Breast epithelium (tissue), 4 donors: ENCODE measurements around the gene MUC2. TPM values are rescaled to one million over a fixed set of nuclear protein-coding genes. Genes with fewer than 3 reads are reported as not detected.

Source experiments
- DNase-seq, 2 donors: peaks; one replicate each; pipeline ENCODE4 v3.0.0-alpha.2; 2019; ENCODE audit warnings: low spot score in 2 of 2
- H3K27ac ChIP-seq, 2 donors: fragments of 200-600 bp; sonication (generic) in 1 of 2; one replicate each; pipeline ENCODE4 v1.5.1; 2016 to 2019; ENCODE audit warnings: mild to moderate bottlenecking in 1 of 2
- H3K27me3 ChIP-seq, 2 donors: fragments of 200-600 bp; sonication (generic) in 1 of 2; one replicate each; pipeline versions ENCODE4 v1.5.1 to v1.6.0; 2017 to 2019; ENCODE audit warnings: control low read depth in 1 of 2, mild to moderate bottlenecking in 1 of 2
- H3K36me3 ChIP-seq: fragments of 200-600 bp; one replicate; pipeline ENCODE4 v1.5.1; 2019
- H3K4me1 ChIP-seq, 2 donors: fragments of 200-600 bp; sonication (generic); one replicate each; pipeline ENCODE4 v1.5.1; 2016 to 2019; ENCODE audit warnings: control low read depth in 1 of 2
- H3K4me3 ChIP-seq, 3 donors: fragments of 200-600 bp; sonication (generic); 1 replicate in 2 of 3; 2 replicates in 1 of 3; pipeline ENCODE4 v1.5.1; 2016 to 2019; ENCODE audit warnings: mild to moderate bottlenecking in 3 of 3, moderate library complexity in 2 of 3
- H3K9me3 ChIP-seq, 2 donors: fragments of 200-600 bp; sonication (generic) in 1 of 2; one replicate each; pipeline ENCODE4 v1.5.1; 2016 to 2019; ENCODE audit warnings: control low read depth in 1 of 2
- CTCF ChIP-seq, 3 donors: fragments of 450-650 bp; IDR thresholded peaks; one replicate each; pipeline ENCODE4 v1.5.1; 2016 to 2017; ENCODE audit warnings: antibody characterized with exemption in 3 of 3, mild to moderate bottlenecking in 3 of 3, moderate library complexity in 3 of 3
- POLR2A ChIP-seq: fragments of 450-650 bp; IDR thresholded peaks from one replicate; pipeline ENCODE4 v1.6.1; 2016; ENCODE audit warnings: antibody characterized with exemption, mild to moderate bottlenecking, moderate library complexity
- POLR2AphosphoS5 ChIP-seq, 3 donors: sonication (generic); formaldehyde crosslinking; IDR thresholded peaks; one replicate each; pipeline ENCODE4 v1.6.1; 2017; ENCODE audit warnings: antibody characterized with exemption in 3 of 3
- intact Hi-C: fragments of 100-400 bp; cut with DNase I; formaldehyde crosslinking; loops from one replicate; pipeline ENCODE4 v1.15.1; 2023; ENCODE audit warnings: low total_unique reads
- total RNA-seq, 3 donors: library from RNA; depleted of rRNA; stranded (reverse); fragments of >200 nt; gene quantifications; one replicate each; pipeline ENCODE4 v1.1.0, GENCODE V29; 2016

Gene MUC2
- total RNA-seq, 3 donors from 2014 or later = 0.66 TPM; not detected in 2

GRCh38 chr11:1086171-1087102 lies 11.8 kb downstream of the MUC2 start:
- H3K27ac ChIP-seq = no peak overlapping the region
- no peak overlapping the region for H3K4me3 ChIP-seq
- H3K9me3 ChIP-seq = no peaks in the 10 kb centered on the region
- H3K4me1 ChIP-seq = no peaks in the 10 kb centered on the region
- H3K36me3 ChIP-seq = no peaks in the 10 kb centered on the region
- intact Hi-C loops = no loop called here
- TF ChIP-seq POLR2A (no peak), CTCF (IDR thresholded peaks at IDR 0.05) (no peak), POLR2AphosphoS5 (IDR thresholded peaks at IDR 0.05) (no peak)
- peak in 1 of 2 donors; percentile 41 for DNase-seq
- H3K27me3 ChIP-seq = peaks cover 0 to 35% of the 10 kb centered on the region in 2 donors

- TF ChIP-seq POLR2A (no peak), CTCF (IDR thresholded peaks at IDR 0.05) (no peak), POLR2AphosphoS5 (IDR thresholded peaks at IDR 0.05) (no peak)
- DNase-seq = no peak
These were observed 12.7 kb downstream of the MUC2 start for GRCh38 chr11:1087279-1087960.

GRCh38 chr11:1087961-1088926 lies 13.6 kb downstream of the MUC2 start:
- Histone ChIP-seq H3K4me1 (no peaks in the 10 kb centered on the region), H3K4me3 (no peak overlapping the region), H3K36me3 (no peaks in the 10 kb centered on the region), H3K27ac (no peak overlapping the region), H3K27me3 (peaks cover 0 to 18% of the 10 kb centered on the region in 2 donors), H3K9me3 (no peaks in the 10 kb centered on the region)
- TF ChIP-seq CTCF (IDR thresholded peaks at IDR 0.05) (no peak), POLR2AphosphoS5 (IDR thresholded peaks at IDR 0.05) (no peak), POLR2A (no peak)
- DNase-seq = no peak
- intact Hi-C loops = no loop called here

More at GRCh38 chr11:1087279-1087960, 12.7 kb downstream of the MUC2 start:
- intact Hi-C loops = no loop called here
- no peaks in the 10 kb centered on the region for H3K36me3 ChIP-seq
- no peaks in the 10 kb centered on the region for H3K4me1 ChIP-seq
- H3K27me3 ChIP-seq = peaks cover 0 to 25% of the 10 kb centered on the region in 2 donors
- no peak overlapping the region for H3K27ac ChIP-seq
- no peak overlapping the region for H3K4me3 ChIP-seq
- no peaks in the 10 kb centered on the region for H3K9me3 ChIP-seq

- Histone ChIP-seq H3K27me3 (peaks cover 0 to 12% of the 10 kb centered on the region in 2 donors), H3K27ac (no peak overlapping the region), H3K4me1 (no peaks in the 10 kb centered on the region), H3K4me3 (no peak overlapping the region), H3K9me3 (no peaks in the 10 kb centered on the region), H3K36me3 (no peaks in the 10 kb centered on the region)
- no peak for TF ChIP-seq CTCF (IDR thresholded peaks at IDR 0.05)
- TF ChIP-seq POLR2A = no peak
- TF ChIP-seq POLR2AphosphoS5 (IDR thresholded peaks at IDR 0.05) = no peak
- DNase-seq = no peak
- intact Hi-C loops = no loop called here
These were observed 14.5 kb downstream of the MUC2 start for GRCh38 chr11:1088927-1089737.
